ENCODE data around the gene ZWILCH.
"Not testable (repeated sequence)": the region's sequence is repeated elsewhere in the genome, so short reads cannot be mapped to it uniquely, and the experiment has no call there.

The ZWILCH gene

GRCh38 chr15:66586155-66586976, 81.2 kb downstream of the ZWILCH start:
- no peak for DNase-seq

- DNase-seq: no peak
Observed at GRCh38 chr15:66587020-66587419, 81.9 kb downstream of the ZWILCH start.

GRCh38 chr15:66587749-66588148, 82.6 kb downstream of the ZWILCH start:
- no peak for DNase-seq

- no peak for DNase-seq
Observed at GRCh38 chr15:66588537-66588936, 83.4 kb downstream of the ZWILCH start.

- no peak for DNase-seq
Observed at GRCh38 chr15:66588971-66589370, 83.8 kb downstream of the ZWILCH start.

GRCh38 chr15:66589429-66589828, 84.3 kb downstream of the ZWILCH start:
- not testable (repeated sequence) for DNase-seq

- DNase-seq: no peak
Observed at GRCh38 chr15:66590435-66590834, 85.3 kb downstream of the ZWILCH start.

- DNase-seq: no peak
Observed at GRCh38 chr15:66591322-66591862, 86.3 kb downstream of the ZWILCH start.

- no peak for DNase-seq
Observed at GRCh38 chr15:66592505-66593218, 87.5 kb downstream of the ZWILCH start.

- DNase-seq: no peak
Observed at GRCh38 chr15:66593219-66593780, 88.2 kb downstream of the ZWILCH start.

GRCh38 chr15:66594344-66594743, 89.2 kb downstream of the ZWILCH start:
- DNase-seq: no peak

- DNase-seq: no peak
Observed at GRCh38 chr15:66594836-66595235, 89.7 kb downstream of the ZWILCH start.

- DNase-seq: no peak
Observed at GRCh38 chr15:66595332-66595731, 90.2 kb downstream of the ZWILCH start.

- no peak for DNase-seq
Observed at GRCh38 chr15:66595931-66596545, 90.9 kb downstream of the ZWILCH start.

- DNase-seq: no peak
Observed at GRCh38 chr15:66598095-66598815, 93.1 kb downstream of the ZWILCH start.

Measured in NCI-H187 (cell line).